Epithelial cell of proximal tubule (primary cell): ENCODE measurements around the gene MRPL47. TPM values are rescaled to one million over a fixed set of nuclear protein-coding genes. Genes with fewer than 3 reads are reported as not detected.
"Not testable (repeated sequence)": the region's sequence is repeated elsewhere in the genome, so short reads cannot be mapped to it uniquely, and the experiment has no call there.

Experiments used
- DNase-seq: peaks from one replicate; pipeline ENCODE4 v3.0.0-alpha.2; 2011; ENCODE audit warnings: low read depth
- H3K4me3 ChIP-seq: 2 replicates; pipeline ENCODE4 v1.5.1; 2011; ENCODE audit warnings: low read depth, mild to moderate bottlenecking, low read length
- total RNA-seq: library from RNA; depleted of rRNA; stranded (reverse); fragments of >200 nt; gene quantifications from 2 replicates; pipeline ENCODE4 v1.2.3, GENCODE V29; 2015
- TF ChIP-seq, protein P1 (sequence below): conservative IDR thresholded peaks from 2 replicates; pipeline ENCODE4 v1.5.1; 2012; ENCODE audit warnings: low read depth, mild to moderate bottlenecking, low read length

MRPL47 gene
- 45.4 and 59.3 TPM in 2 replicates for total RNA-seq

DNA sequence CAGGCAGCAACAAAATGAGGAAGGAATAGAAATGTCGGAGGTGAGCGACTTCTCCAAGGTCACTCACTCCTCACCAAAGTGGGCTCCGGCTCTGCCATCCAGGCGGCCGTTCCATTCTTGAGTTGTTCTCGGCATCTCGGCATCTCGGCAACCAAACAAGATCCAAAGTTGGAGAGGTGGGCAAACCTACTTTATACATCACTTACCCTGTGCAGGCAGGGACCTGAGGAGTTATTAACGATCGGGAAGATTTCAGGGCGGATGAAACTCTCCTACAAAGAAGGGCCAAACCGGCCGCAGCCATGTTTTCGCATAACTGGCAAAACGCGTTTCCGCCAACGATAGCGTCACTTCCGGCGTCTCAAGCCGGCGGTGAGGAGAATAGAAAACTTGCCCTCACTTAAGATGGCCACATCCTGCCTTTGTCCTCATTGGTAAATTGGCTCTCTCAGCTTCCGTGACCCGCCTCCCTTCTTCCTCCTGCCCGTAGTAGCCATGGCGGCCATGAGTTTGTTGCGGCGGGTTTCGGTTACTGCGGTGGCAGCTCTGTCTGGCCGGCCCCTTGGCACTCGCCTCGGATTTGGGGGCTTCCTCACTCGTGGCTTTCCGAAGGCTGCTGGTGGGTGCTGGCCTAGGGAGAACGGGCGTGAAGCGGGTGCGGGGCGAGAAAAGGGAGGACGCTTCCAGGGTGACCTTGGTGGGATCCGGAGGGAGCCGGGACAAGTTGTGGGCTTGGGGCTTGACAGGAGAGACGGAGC is at the start of gene MRPL47, which contains the start of gene NDUFB5:
Gene MRPL47, minus strand, starts transcription at position 318 of the 758 bp plus-strand sequence. Its CDS starts 14 bp downstream, at position 304.
Gene NDUFB5, plus strand, starts transcription at position 474 of the 758 bp plus-strand sequence. Its CDS starts 22 bp downstream, at position 496.
- TF ChIP-seq, protein P1, sequence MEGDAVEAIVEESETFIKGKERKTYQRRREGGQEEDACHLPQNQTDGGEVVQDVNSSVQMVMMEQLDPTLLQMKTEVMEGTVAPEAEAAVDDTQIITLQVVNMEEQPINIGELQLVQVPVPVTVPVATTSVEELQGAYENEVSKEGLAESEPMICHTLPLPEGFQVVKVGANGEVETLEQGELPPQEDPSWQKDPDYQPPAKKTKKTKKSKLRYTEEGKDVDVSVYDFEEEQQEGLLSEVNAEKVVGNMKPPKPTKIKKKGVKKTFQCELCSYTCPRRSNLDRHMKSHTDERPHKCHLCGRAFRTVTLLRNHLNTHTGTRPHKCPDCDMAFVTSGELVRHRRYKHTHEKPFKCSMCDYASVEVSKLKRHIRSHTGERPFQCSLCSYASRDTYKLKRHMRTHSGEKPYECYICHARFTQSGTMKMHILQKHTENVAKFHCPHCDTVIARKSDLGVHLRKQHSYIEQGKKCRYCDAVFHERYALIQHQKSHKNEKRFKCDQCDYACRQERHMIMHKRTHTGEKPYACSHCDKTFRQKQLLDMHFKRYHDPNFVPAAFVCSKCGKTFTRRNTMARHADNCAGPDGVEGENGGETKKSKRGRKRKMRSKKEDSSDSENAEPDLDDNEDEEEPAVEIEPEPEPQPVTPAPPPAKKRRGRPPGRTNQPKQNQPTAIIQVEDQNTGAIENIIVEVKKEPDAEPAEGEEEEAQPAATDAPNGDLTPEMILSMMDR, result no peak
- DNase-seq, result peak; percentile 78

DNA sequence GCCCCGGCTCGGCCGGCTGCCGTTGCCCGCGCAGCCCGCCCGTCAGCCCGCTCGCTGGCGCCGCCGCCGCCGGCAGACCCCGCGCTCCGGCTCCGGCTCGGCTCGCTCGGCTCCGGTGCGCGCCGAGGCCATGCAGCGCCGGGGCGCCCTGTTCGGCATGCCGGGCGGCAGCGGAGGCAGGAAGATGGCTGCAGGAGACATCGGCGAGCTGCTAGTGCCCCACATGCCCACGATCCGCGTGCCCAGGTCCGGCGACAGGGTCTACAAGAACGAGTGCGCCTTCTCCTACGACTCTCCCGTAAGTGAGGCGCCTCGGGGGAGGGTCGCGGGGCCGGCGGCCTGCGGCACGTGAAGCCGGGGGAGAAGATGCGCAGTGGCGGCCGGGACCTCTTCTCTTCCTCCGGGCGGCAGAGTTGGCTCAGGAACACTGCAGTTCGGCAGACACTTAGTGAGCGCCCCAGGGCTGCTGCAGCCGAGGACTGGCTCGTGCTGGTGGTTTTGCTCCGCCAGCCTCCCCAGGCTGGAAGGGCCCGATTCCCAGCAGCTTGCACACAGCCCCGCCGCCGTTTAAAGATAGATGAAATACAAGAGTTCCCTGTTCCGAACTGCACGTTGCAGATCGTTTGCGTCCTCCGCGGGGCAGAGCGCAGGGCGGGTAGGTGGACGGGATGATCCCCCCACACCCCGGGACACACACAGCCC is 48.8 kb upstream of the MRPL47 start:
- TF ChIP-seq, protein P1, result no peak

More for the DNA sequence above, at the start of gene MRPL47, which contains the start of gene NDUFB5:
- H3K4me3 ChIP-seq, result peak within 1 kb of the TSS; percentile 68

DNA sequence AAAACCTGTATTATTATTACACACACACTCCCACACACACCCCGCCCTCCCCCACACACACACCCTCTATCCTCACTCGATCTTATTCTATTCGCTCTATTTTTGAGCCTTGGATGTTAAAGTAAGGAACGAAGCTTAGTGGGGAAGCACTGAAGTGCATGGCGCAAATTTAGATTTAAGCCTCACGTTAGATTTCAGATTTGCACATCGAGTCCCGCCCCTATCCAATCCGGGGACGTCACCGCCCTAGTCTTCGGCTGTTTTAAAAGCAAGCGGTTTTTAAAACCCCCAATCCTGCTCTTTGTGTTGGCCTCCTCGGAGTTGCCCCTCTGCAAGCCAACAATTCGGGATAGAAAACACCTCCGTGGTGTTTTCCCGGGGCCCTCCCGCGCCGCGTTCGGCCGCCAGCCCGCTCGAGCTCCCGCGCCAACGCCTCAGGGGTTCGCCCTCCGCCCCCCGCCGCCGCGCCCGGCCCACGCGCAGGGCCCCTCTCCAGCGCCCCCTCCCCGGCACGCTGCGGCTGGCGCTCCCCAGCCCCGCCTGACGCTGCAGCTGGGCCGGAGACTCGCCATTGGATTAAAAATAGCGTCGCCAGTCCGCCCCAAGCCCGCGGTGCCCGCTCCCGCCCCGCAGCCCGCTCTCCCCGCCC is 48.1 kb upstream of the MRPL47 start, which contains the start of gene USP13:
Gene USP13, plus strand, starts transcription at position 594 of the 649 bp plus-strand sequence. CDS start 186 bp downstream, outside the sequence.
- TF ChIP-seq, protein P1, result no peak
- no peak for DNase-seq
- peak within 1 kb of the TSS; percentile 90 for H3K4me3 ChIP-seq

More for the DNA sequence above, 48.8 kb upstream of the MRPL47 start:
- peak overlapping the region; percentile 90 for H3K4me3 ChIP-seq
- DNase-seq, result no peak

DNA sequence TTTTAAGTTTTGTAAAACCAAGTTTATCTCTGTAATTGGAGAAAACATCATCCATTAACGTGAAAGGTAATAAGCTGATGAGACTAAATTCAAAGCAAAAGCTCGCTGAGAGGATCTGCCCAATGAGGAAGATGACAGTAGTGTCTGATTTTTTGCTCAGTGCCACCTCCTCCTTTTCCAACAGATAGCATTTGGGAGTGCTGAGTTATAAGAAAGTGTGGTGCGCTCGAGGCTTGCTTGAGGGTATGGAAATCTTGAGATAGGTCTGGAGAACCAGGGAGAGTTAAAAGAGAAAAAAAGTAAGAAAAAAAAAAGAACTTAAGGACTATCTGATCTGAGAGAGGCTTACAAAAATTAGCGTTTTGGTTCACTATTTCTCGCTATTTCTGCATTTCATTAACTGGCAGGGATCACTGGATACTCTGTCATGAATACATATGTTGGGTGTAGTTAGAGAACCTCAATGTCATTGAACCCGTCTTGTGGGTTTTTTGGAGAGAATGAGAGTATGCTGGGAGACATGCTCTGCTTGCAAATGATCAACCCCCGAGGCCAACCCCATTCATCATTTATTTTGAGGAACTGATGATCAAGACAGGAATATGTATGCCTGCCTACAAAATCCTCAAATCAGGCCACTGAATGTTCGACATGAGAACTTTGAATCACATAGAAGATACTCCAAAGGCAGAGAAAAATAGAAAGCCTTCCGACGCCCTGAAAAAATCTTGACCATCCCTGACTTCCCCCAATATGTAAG is 47.4 kb upstream of the MRPL47 start:
- TF ChIP-seq, protein P1, result no peak
- H3K4me3 ChIP-seq, result peak overlapping the region; percentile 90
- no peak for DNase-seq

DNA sequence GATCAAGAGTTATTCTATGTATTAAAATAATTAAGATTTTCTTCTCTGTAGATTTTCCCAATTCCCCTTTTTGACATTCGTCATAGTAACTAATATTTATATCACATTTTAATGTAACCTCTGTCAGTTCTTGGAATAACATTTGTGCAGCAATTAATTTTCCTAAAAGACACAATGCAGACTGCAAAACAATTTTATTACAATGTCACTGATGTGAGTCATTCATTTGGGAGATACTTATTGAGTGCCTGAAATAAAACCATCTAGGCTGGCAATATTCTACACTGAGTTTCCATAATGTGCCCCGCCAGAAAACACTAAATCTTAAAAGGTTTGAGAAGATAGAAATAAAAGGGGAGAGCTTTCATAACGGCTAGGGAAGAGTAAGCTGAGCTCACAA is 41.7 kb upstream of the MRPL47 start:
- DNase-seq, result no peak
- TF ChIP-seq, protein P1, result no peak
- no peak overlapping the region for H3K4me3 ChIP-seq

DNA sequence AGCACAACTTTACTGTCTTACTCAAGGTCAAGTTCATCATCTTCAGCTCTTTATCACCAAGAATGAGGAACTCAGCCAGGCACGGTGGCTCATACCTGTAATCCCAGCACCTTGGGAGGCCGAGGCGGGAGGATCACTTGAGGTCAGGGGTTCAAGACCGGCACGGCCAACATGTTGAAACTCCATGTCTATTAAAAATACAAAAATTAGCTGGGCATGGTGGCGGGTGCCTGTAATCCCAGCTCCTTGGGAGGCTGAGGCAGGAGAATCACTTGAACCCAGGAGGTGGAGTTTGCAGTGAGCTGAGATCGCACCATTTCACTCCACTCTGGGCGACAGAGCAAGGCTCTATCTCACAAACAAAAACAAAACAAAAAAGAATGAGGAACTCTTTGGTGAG is 39.4 kb upstream of the MRPL47 start:
- not testable (repeated sequence) for DNase-seq, H3K4me3 ChIP-seq
